GM12865 (cell line): ENCODE data around the gene NPW.

Experiments used
- DNase-seq: peaks from one replicate; pipeline ENCODE4 v3.0.0; 2010; ENCODE audit warnings: low read depth
- H3K4me3 ChIP-seq: 2 replicates; pipeline ENCODE4 v1.5.1; 2011; ENCODE audit warnings: mild to moderate bottlenecking, low read depth, low read length, control low read depth
- CTCF ChIP-seq: IDR thresholded peaks from 2 replicates; pipeline ENCODE4 v1.5.1; 2011; ENCODE audit warnings: low read length, control low read depth, low read depth, inconsistent platforms; ENCODE audit not compliant: insufficient read depth; ENCODE audit errors: missing control alignments

Gene NPW

GRCh38 chr16:1991588-1991947 is 28.0 kb upstream of the NPW start:
- no peak for TF ChIP-seq CTCF
- H3K4me3 ChIP-seq = peak overlapping the region; percentile 76
- no peak for DNase-seq

GRCh38 chr16:1991948-1992703 is 27.5 kb upstream of the NPW start:
- DNase-seq = peak; percentile 97
- H3K4me3 ChIP-seq = peak overlapping the region; percentile 76
- TF ChIP-seq CTCF = no peak

GRCh38 chr16:1992704-1993317 is 26.8 kb upstream of the NPW start:
- TF ChIP-seq CTCF = no peak
- no peak for DNase-seq
- no peak overlapping the region for H3K4me3 ChIP-seq

GRCh38 chr16:1993731-1994131 is 25.9 kb upstream of the NPW start:
- DNase-seq = no peak
- no peak overlapping the region for H3K4me3 ChIP-seq

GRCh38 chr16:1997494-1998359 is 21.9 kb upstream of the NPW start:
- DNase-seq = no peak
- TF ChIP-seq CTCF = no peak
- H3K4me3 ChIP-seq = no peak overlapping the region

More at GRCh38 chr16:1993731-1994131, 25.9 kb upstream of the NPW start:
- no peak for TF ChIP-seq CTCF

GRCh38 chr16:1998360-1998835 is 21.2 kb upstream of the NPW start:
- no peak overlapping the region for H3K4me3 ChIP-seq
- no peak for DNase-seq
- TF ChIP-seq CTCF = no peak
